Epithelial cell of esophagus (primary cell): ENCODE measurements around the gene LINC00237.

ENCODE experiments used
- DNase-seq: peaks from one replicate; pipeline ENCODE4 v3.0.0; 2010; ENCODE audit warnings: low read depth
- H3K4me3 ChIP-seq: 2 replicates; pipeline ENCODE4 v1.5.1; 2011; ENCODE audit warnings: mild to moderate bottlenecking, low read length, control low read depth
- CTCF ChIP-seq: IDR thresholded peaks from 2 replicates; pipeline ENCODE4 v1.5.1; 2011; ENCODE audit warnings: low read depth, mild to moderate bottlenecking, low read length, control low read depth, inconsistent platforms; ENCODE audit not compliant: insufficient read depth; ENCODE audit errors: missing control alignments

Gene LINC00237

DNA sequence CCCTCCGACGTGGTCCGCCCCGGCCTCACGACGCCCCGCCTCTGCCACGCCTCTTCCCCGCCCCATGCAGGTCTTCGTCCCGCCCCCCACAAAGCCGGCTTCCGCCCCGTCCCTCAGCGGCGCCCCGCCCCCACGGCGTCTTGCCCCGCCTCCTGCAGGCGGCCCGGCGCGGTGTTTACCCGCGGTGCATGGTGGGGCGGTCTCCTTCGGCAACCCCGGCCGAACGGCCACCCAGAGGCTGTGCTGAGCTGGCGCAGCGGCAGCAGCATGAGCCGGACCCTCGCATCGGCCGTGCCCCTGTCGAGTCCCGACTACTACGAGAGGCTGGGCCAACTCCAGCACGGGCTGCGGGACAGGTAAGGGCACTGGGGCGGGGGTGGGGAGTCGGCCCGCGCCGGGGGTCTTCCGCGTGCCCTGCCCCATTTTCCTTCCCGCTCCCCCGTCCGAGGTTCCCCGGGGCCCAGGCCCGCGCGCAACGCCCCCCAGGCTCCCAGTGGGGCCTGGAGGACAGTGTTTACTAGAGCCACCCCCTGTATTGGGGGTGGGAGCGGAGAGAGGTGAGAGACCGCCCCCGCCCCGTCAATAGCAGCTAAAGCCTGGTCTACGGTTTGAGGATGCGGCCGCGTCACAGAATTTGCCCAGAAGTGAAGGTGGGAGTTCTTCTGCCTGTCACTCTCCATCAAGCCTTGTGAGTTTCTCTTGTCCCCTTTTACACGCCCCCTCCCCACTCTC lies 19.9 kb upstream of the LINC00237 start, which contains the start of gene KIZ:
Gene KIZ, plus strand, starts transcription at position 234 of the 732 bp plus-strand sequence. Its CDS starts 34 bp downstream, at position 268.
- peak; percentile 18 for TF ChIP-seq CTCF
- H3K4me3 ChIP-seq: peak within 1 kb of the TSS; percentile 69
- peak; percentile 98 for DNase-seq

GRCh38 chr20:21125072-21125848 lies 19.1 kb upstream of the LINC00237 start:
- peak; percentile 48 for DNase-seq
- H3K4me3 ChIP-seq: peak overlapping the region; percentile 69
- peak; percentile 35 for TF ChIP-seq CTCF

- DNase-seq: no peak
- TF ChIP-seq CTCF: no peak
- no peak overlapping the region for H3K4me3 ChIP-seq
Observed at GRCh38 chr20:21124190-21124589, 18.0 kb upstream of the LINC00237 start.

GRCh38 chr20:21118782-21119181 lies 12.6 kb upstream of the LINC00237 start:
- TF ChIP-seq CTCF: no peak
- DNase-seq: no peak
- no peak overlapping the region for H3K4me3 ChIP-seq

GRCh38 chr20:21118138-21118537 lies 12.0 kb upstream of the LINC00237 start:
- TF ChIP-seq CTCF: no peak
- no peak overlapping the region for H3K4me3 ChIP-seq
- DNase-seq: no peak

DNA sequence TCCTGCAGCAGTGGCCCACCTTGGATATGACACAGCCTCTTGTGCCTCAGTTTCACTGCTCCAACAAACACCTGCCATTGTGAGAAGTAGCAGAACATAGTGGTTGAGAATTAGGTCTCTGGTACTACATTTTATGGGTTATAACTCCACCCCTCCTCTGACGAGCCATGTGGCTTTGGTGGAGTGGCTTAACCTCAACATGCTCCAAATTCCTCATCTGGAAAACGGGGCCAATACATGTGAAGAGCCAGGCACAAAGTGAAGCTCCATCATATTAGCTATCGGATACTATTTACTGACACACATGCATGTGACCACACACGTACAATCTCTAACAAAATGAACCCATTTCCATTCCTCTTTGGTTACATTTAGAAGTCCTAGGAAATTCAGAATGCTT lies 11.4 kb upstream of the LINC00237 start:
- no peak for DNase-seq
- H3K4me3 ChIP-seq: no peak overlapping the region
- no peak for TF ChIP-seq CTCF
